HG03135 (cell line): Measurements from ENCODE around the gene SLC22A31.
"Not testable (repeated sequence)": the region's sequence is repeated elsewhere in the genome, so short reads cannot be mapped to it uniquely, and the experiment has no call there.

Experiments used
- ATAC-seq: cut with Tn5 transposase; IDR thresholded peaks from one replicate; pipeline ENCODE4 v1.9.1; 2021; ENCODE audit warnings: mild to moderate bottlenecking, moderate library complexity; ENCODE audit not compliant: unreplicated experiment

Gene SLC22A31

DNA sequence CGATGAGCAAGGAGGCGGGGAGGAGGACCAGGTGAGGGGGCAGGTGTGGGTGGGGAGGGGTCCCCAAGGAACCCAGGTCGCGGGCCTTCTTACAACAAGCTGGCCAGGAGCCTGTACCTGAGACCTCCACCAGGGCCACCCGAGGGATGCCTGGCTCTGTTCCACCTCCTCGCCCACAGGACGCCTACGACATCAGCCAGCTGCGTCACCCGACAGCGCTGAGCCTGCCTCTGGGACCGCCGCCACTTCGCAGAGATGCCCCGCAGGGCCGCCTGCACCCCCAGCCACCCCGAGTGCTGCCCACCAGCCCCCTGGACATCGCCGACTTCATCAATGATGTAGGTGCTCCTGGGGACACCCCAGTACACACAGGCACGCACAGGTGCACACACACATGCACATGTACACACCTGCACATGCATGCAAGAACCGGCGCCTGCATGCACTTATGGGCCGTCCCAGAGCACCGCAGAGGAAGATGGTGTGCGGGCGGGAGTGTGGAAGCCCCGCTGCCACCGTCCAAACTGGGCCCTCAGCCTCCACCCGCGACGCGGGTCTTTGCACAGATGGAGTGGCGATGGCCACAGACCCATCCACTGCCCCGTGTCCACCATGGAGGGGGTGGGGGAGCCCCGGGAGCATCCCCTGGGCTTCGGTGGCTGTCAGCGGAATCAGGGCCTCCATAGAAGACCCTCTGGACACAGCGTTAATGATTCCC is 6.6 kb downstream of the SLC22A31 start:
- ATAC-seq, result no peak

DNA sequence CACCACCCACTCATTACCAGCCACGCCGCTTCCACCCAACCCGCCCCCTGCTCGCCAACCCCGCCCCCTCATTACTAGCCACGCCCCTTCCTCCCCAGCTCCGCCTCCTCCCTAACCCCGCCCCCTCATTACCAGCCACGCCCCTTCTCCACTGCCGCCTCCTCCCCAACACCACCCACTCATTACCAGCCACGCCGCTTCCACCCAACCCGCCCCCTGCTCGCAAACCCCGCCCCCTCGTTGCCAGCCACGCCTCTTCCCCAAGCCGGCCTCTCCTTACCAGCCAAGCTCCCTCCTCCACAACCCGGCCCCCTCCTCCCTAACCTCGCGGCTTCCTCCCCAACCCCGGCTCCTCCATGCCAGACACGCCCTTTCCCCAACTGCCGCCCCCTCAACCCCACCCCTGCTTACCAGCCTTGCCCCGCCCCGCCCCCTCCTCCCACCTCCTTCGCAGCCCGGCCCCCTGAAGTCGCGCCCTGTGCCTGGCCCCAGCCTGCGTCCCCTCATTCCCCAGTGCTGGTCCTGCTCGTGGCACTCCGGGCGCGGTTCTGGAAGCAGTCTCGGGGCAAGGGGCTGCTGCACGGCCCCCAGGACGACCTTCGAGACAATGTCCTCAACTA is 7.3 kb downstream of the SLC22A31 start:
- ATAC-seq, result no peak

- not testable (repeated sequence) for ATAC-seq
Observed at GRCh38 chr16:89192186-89192955, 8.0 kb downstream of the SLC22A31 start.

DNA sequence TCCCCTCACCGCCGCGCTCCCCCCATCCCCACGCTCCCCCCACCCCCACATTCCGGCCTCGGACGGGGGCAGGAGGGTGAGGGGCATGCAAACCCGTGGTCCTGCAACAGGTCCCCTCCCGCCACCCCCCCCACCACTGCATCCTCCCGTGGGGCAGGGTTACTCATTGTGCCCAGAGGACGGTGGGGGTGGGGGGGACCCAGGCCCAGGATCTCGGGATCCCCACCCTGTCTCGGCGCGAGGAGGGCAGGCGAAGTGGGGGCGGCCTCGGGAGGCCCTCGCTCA is 8.5 kb downstream of the SLC22A31 start:
- no peak for ATAC-seq

GRCh38 chr16:89191033-89191900 is 9.1 kb downstream of the SLC22A31 start:
- no peak for ATAC-seq

- no peak for ATAC-seq
Observed at GRCh38 chr16:89190150-89190958, 10.0 kb downstream of the SLC22A31 start.

GRCh38 chr16:89189358-89190025 is 10.8 kb downstream of the SLC22A31 start:
- no peak for ATAC-seq

DNA sequence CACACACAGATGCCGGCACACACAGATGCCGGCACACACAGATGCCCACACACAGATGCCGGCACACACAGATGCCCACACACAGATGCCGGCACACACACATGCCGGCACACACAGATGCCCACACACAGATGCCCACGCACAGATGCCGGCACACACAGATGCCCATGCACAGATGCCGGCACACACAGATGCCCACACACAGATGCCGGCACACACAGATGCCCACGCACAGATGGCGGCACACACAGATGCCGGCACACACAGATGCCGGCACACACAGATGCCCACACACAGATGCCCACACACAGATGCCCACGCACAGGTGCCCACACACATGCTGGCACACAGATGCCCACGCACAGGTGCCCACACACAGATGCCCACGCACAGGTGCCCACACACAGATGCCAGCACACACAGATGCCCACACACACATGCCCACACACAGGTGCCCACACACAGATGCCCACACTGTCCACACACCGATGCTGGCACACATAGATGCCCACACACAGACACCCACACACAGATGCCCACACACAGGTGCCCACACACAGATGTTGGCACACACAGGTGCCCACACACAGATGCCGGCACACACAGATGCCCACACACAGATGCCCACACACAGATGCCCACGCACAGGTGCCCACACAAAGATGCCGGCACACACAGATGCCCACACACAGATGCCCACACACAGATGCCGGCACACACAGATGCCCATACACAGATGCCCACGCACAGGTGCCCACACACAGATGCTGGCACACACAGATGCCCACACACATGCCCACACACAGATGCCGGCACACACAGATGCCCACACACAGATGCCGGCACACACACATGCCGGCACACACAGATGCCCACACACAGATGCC is 11.6 kb downstream of the SLC22A31 start:
- not testable (repeated sequence) for ATAC-seq

- no peak for ATAC-seq
Observed at GRCh38 chr16:89187770-89188392, 12.5 kb downstream of the SLC22A31 start.

DNA sequence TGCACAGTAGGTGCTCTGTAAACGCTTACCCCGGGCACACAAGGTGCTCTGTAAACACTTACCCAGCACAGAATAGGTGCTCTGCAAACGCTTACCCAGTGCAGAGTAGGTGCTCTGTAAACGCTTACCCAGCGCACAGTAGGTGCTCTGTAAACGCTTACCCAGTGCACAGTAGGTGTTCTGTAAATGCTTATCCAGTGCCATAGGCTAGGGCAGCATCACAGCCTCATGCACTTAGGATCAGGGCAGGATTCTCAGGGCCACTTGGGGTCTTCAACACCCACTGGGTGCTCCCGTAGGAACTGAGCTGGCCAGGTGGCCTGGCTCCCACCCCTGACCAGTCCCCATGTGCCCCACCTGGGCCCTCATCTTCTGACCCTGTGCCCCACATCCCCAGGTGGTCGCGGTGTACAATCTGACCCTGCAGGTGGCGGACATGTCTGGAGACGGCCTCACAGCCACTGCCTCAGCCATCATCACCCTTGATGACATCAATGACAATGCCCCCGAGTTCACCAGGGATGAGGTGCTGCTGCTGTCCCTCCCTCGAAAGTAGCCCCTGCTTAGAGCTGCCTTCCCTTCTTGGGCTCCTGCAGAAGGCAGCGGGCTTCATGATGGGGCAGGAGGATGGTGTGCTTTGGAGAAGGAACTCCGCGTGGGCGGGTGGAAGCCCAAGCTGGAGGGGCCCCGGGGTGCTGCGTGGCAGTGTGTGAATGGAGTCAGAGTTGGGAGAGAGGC is 13.1 kb downstream of the SLC22A31 start:
- ATAC-seq, result no peak

DNA sequence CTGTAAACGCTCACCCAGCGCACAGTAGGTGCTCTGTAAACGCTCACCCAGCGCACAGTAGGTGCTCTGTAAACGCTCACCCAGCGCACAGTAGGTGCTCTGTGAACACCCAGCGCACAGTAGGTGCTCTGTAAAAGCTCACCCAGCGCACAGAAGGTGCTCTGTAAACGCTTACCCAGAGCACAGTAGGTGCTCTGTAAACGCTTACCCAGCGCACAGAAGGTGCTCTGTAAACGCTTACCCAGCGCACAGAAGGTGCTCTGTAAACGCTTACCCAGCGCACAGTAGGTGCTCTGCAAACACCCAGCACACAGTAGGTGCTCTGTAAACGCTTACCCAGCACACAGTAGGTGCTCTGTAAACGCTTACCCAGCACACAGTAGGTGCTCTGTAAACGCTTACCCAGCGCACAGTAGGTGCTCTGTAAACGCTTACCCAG is 13.7 kb downstream of the SLC22A31 start:
- ATAC-seq, result not testable (repeated sequence)

- ATAC-seq, result not testable (repeated sequence)
Observed at GRCh38 chr16:89185887-89186592, 14.3 kb downstream of the SLC22A31 start.

DNA sequence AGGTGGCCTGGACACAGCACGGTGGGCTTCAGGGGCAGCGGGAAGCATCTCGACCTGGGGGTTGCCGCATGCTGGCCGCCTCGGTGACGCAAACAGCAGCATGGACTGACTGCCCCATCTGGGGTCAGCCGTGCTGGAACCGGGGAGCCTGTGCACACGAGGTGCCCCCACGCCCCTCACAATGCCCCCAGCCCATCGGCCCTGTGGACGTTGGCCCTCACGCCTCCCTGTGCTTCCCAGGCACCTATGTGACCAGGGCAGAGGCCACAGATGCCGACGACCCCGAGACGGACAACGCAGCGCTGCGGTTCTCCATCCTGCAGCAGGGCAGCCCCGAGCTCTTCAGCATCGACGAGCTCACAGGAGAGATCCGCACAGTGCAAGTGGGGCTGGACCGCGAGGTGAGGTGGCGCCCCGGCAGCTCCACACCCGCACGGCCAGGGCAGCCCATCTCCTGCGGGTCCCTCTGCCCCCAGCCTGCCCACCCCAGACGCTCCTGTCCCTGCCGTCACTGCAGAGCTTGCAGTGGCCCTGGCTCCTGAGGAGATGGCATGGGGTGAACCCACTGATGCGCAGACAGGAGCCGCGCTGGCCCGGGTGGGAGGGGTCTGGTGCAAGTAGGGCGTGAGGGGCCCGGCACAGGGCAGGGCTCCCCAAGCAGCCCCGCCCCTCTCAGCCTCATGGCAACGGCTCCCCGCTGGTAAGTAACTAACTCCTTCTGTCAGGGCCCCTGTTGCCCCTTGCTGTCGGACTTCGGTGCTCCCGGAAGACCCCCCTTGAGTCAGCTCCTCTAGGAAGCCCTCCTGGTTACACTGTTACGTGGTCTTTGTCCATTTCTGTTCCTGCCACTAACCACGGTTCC is 15.2 kb downstream of the SLC22A31 start:
- ATAC-seq, result no peak

- no peak for ATAC-seq
Observed at GRCh38 chr16:89184677-89184932, 15.7 kb downstream of the SLC22A31 start.

GRCh38 chr16:89183975-89184676 is 16.2 kb downstream of the SLC22A31 start:
- no peak for ATAC-seq

DNA sequence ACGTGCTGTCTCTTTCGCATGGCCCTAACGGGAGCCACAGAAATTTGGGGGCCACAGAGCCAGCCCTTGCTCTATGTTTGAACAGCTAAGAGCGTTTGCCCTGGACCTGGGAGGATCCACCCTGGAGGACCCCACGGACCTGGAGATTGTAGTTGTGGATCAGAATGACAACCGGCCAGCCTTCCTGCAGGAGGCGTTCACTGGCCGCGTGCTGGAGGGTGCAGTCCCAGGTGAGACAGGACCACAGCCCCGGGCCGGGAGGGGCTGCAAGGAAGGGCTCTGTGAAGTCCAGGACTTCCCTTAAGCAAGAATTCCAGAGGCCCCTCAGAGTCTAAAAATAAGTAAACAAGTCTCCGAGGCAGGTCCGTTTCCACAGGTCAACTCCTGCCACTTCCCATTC is 16.9 kb downstream of the SLC22A31 start:
- ATAC-seq, result no peak
